Stimulated activated CD8-positive, alpha-beta memory T cell treated with anti-CD3 and anti-CD28 coated beads, Interleukin-15, amount 100 ng/mL, for 1 hour (primary cell): ENCODE results near the gene HOXD4.

Source experiments
- DNase-seq: peaks from one replicate; pipeline ENCODE4 v3.0.0-alpha.2; 2020; ENCODE audit warnings: low read depth

Gene HOXD4

GRCh38 chr2:176151442-176152287 lies at the start of gene HOXD4:
Gene HOXD4, plus strand, starts transcription at chr2:176151550. Its CDS starts 84 bp downstream, at chr2:176151634.
- DNase-seq = no peak

- DNase-seq = no peak
Measured at GRCh38 chr2:176101842-176102241, 49.5 kb upstream of the HOXD4 start.

GRCh38 chr2:176102309-176102866 lies 49.0 kb upstream of the HOXD4 start:
- no peak for DNase-seq

GRCh38 chr2:176103194-176103593 lies 48.2 kb upstream of the HOXD4 start:
- no peak for DNase-seq

GRCh38 chr2:176103742-176104315 lies 47.5 kb upstream of the HOXD4 start:
- no peak for DNase-seq

- DNase-seq = no peak
Measured at GRCh38 chr2:176104316-176105077, 46.9 kb upstream of the HOXD4 start.

GRCh38 chr2:176105078-176105729 lies 46.1 kb upstream of the HOXD4 start:
- no peak for DNase-seq

- DNase-seq = no peak
Measured at GRCh38 chr2:176105730-176106580, 45.4 kb upstream of the HOXD4 start.

GRCh38 chr2:176106581-176107539 lies 44.5 kb upstream of the HOXD4 start, which contains the start of gene HOXD11:
Gene HOXD11, plus strand, starts transcription at chr2:176107280. Its CDS starts 76 bp downstream, at chr2:176107356.
- DNase-seq = no peak

GRCh38 chr2:176107731-176108181 lies 43.6 kb upstream of the HOXD4 start:
- no peak for DNase-seq

GRCh38 chr2:176109192-176109901 lies 42.0 kb upstream of the HOXD4 start:
- DNase-seq = no peak

- no peak for DNase-seq
Measured at GRCh38 chr2:176109946-176110345, 41.4 kb upstream of the HOXD4 start.

- no peak for DNase-seq
Measured at GRCh38 chr2:176110415-176111308, 40.7 kb upstream of the HOXD4 start.

- no peak for DNase-seq
Measured at GRCh38 chr2:176111309-176111663, 40.1 kb upstream of the HOXD4 start.

- DNase-seq = no peak
Measured at GRCh38 chr2:176111846-176112374, 39.4 kb upstream of the HOXD4 start.

- no peak for DNase-seq
Measured at GRCh38 chr2:176112375-176113302, 38.7 kb upstream of the HOXD4 start.
